AG09319 (cell line): ENCODE measurements around the gene HUNK.

Experiments
- DNase-seq: peaks from one replicate; pipeline ENCODE4 v3.0.0-alpha.2; 2010; ENCODE audit warnings: low read depth; ENCODE audit errors: extremely low read depth
- CTCF ChIP-seq: IDR thresholded peaks from 2 replicates; pipeline ENCODE4 v1.5.1; 2011; ENCODE audit warnings: low read depth, mild to moderate bottlenecking, inconsistent platforms, low read length, moderate library complexity

The HUNK gene

GRCh38 chr21:31988492-31989290, 115.9 kb downstream of the HUNK start:
- no peak for DNase-seq

GRCh38 chr21:31991356-31992331, 118.8 kb downstream of the HUNK start:
- no peak for DNase-seq
- TF ChIP-seq CTCF = no peak

More at GRCh38 chr21:31988492-31989290, 115.9 kb downstream of the HUNK start:
- TF ChIP-seq CTCF = no peak

- no peak for DNase-seq
- no peak for TF ChIP-seq CTCF
These were observed 119.6 kb downstream of the HUNK start for GRCh38 chr21:31992391-31992790.

- no peak for DNase-seq
- no peak for TF ChIP-seq CTCF
These were observed 121.3 kb downstream of the HUNK start for GRCh38 chr21:31993826-31994825.

GRCh38 chr21:31997191-31997590, 124.4 kb downstream of the HUNK start:
- DNase-seq = no peak
- TF ChIP-seq CTCF = no peak

- TF ChIP-seq CTCF = no peak
- no peak for DNase-seq
These were observed 127.1 kb downstream of the HUNK start for GRCh38 chr21:31999810-32000468.
